H9 (cell line): ENCODE measurements around the gene PID1. TPM values are rescaled to one million over a fixed set of nuclear protein-coding genes. Genes with fewer than 3 reads are reported as not detected.

Experiments used
- DNase-seq: peaks from one replicate; pipeline ENCODE4 v3.0.0-alpha.2; 2017
- H2AFZ ChIP-seq: one replicate; pipeline ENCODE4 v1.6.1; 2013; ENCODE audit warnings: mild to moderate bottlenecking, low read length, control low read depth, moderate library complexity
- H2AK5ac ChIP-seq: 2 replicates; pipeline ENCODE4 v1.6.1; 2013; ENCODE audit warnings: low read length, control low read depth, mixed read lengths; ENCODE audit not compliant: insufficient read length
- H2BK120ac ChIP-seq: one replicate; pipeline ENCODE4 v1.6.1; 2013; ENCODE audit warnings: low read depth, mild to moderate bottlenecking, low read length, control low read depth, inconsistent platforms; ENCODE audit not compliant: poor library complexity, severe bottlenecking
- H2BK12ac ChIP-seq: 2 replicates; pipeline ENCODE4 v1.6.1; 2013; ENCODE audit warnings: low read length, control low read depth, mixed read lengths, low read depth; ENCODE audit not compliant: insufficient read length
- H2BK15ac ChIP-seq: 2 replicates; pipeline ENCODE4 v1.6.1; 2013; ENCODE audit warnings: low read depth, low read length, control low read depth
- H2BK20ac ChIP-seq: one replicate; pipeline ENCODE4 v1.6.1; 2013; ENCODE audit warnings: low read depth, mild to moderate bottlenecking, low read length, control low read depth, inconsistent platforms; ENCODE audit not compliant: poor library complexity, severe bottlenecking
- H2BK5ac ChIP-seq: 2 replicates; pipeline ENCODE4 v1.6.1; 2013; ENCODE audit warnings: low read length, control low read depth, mixed read lengths; ENCODE audit not compliant: insufficient read length
- H3K14ac ChIP-seq: 2 replicates; pipeline ENCODE4 v1.6.1; 2013; ENCODE audit warnings: low read length, control low read depth; ENCODE audit not compliant: insufficient read depth
- H3K18ac ChIP-seq: 2 replicates; pipeline ENCODE4 v1.6.1; 2013; ENCODE audit warnings: low read depth, mild to moderate bottlenecking, mixed read lengths, low read length, control low read depth; ENCODE audit not compliant: insufficient read length
- H3K23ac ChIP-seq: 2 replicates; pipeline ENCODE4 v1.6.1; 2013; ENCODE audit warnings: low read length, control low read depth, mixed read lengths, low read depth; ENCODE audit not compliant: insufficient read length
- H3K23me2 ChIP-seq: 2 replicates; pipeline ENCODE4 v1.6.1; 2013; ENCODE audit warnings: low read depth, mild to moderate bottlenecking, mixed read lengths, low read length, control low read depth; ENCODE audit not compliant: insufficient read length, poor library complexity, severe bottlenecking
- H3K27ac ChIP-seq: 2 replicates; pipeline ENCODE4 v1.5.1; 2013; ENCODE audit warnings: low read length, control low read depth, mixed read lengths, low read depth; ENCODE audit not compliant: insufficient read length
- H3K27me3 ChIP-seq: 2 replicates; pipeline ENCODE4 v1.6.1; 2013; ENCODE audit warnings: low read length, control low read depth, inconsistent platforms; ENCODE audit not compliant: insufficient read depth
- H3K4ac ChIP-seq: 2 replicates; pipeline ENCODE4 v1.6.1; 2013; ENCODE audit warnings: low read depth, mild to moderate bottlenecking, control low read depth, inconsistent platforms, low read length, moderate library complexity
- H3K4me1 ChIP-seq: 2 replicates; pipeline ENCODE4 v1.6.1; 2013; ENCODE audit warnings: low read length, control low read depth, inconsistent platforms; ENCODE audit not compliant: insufficient read depth
- H3K4me2 ChIP-seq: 2 replicates; pipeline ENCODE4 v1.6.1; 2013; ENCODE audit warnings: low read length, control low read depth, mixed read lengths; ENCODE audit not compliant: insufficient read length, insufficient read depth
- H3K56ac ChIP-seq: 2 replicates; pipeline ENCODE4 v1.6.1; 2013; ENCODE audit warnings: low read depth, mild to moderate bottlenecking, mixed read lengths, low read length, control low read depth; ENCODE audit not compliant: insufficient read length
- H3K79me1 ChIP-seq: 2 replicates; pipeline ENCODE4 v1.6.1; 2013; ENCODE audit warnings: low read depth, mild to moderate bottlenecking, moderate library complexity, low read length, control low read depth, inconsistent platforms; ENCODE audit not compliant: insufficient read depth, poor library complexity, severe bottlenecking
- H3K79me2 ChIP-seq: 2 replicates; pipeline ENCODE4 v1.6.1; 2013; ENCODE audit warnings: low read length, control low read depth, inconsistent platforms; ENCODE audit not compliant: insufficient read depth
- H3K9ac ChIP-seq: 2 replicates; pipeline ENCODE4 v1.6.1; 2013; ENCODE audit warnings: low read length, control low read depth, mixed read lengths; ENCODE audit not compliant: insufficient read length; ENCODE audit errors: extremely low read depth
- H3K9me3 ChIP-seq: one replicate; pipeline ENCODE4 v1.6.1; 2013; ENCODE audit warnings: low read depth, low read length, inconsistent platforms; ENCODE audit not compliant: control insufficient read depth
- H3T11ph ChIP-seq: one replicate; pipeline ENCODE4 v1.6.1; 2013; ENCODE audit warnings: mild to moderate bottlenecking, low read length, control low read depth, inconsistent platforms
- H4K20me1 ChIP-seq: one replicate; pipeline ENCODE4 v1.6.1; 2013; ENCODE audit not compliant: control insufficient read depth, insufficient read length, insufficient read depth
- H4K5ac ChIP-seq: 2 replicates; pipeline ENCODE4 v1.6.1; 2013; ENCODE audit warnings: low read depth, mild to moderate bottlenecking, mixed read lengths, low read length, control low read depth; ENCODE audit not compliant: insufficient read length
- H4K8ac ChIP-seq: replicated peaks from 2 replicates; pipeline ENCODE4 v1.6.1; 2013; ENCODE audit warnings: low read length, control low read depth, mixed read lengths, low read depth; ENCODE audit not compliant: insufficient read length
- H4K91ac ChIP-seq: 2 replicates; pipeline ENCODE4 v1.6.1; 2013; ENCODE audit warnings: low read depth, mild to moderate bottlenecking, moderate library complexity, mixed read lengths, low read length, control low read depth; ENCODE audit not compliant: insufficient read length
- H3K27ac Mint-ChIP-seq, 3 experiments: 2 replicates in 2 of 3; 3 replicates in 1 of 3; pipeline ENCODE4 v1.8.0; 2020 to 2021; ENCODE audit warnings: mixed read lengths in 3 of 3, mild to moderate bottlenecking in 1 of 3, moderate library complexity in 1 of 3
- H3K27me3 Mint-ChIP-seq: 2 replicates; pipeline ENCODE4 v1.8.0; 2021; ENCODE audit warnings: low read depth, mild to moderate bottlenecking, moderate library complexity, mixed read lengths
- H3K36me3 Mint-ChIP-seq, 3 experiments: 2 replicates in 2 of 3; 3 replicates in 1 of 3; pipeline ENCODE4 v1.8.0; 2020 to 2021; ENCODE audit warnings: low read depth in 3 of 3, mixed read lengths in 3 of 3; ENCODE audit not compliant: insufficient read depth in 1 of 3
- H3K4me1 Mint-ChIP-seq, 2 experiments: 2 replicates each; pipeline ENCODE4 v1.8.0; 2020; ENCODE audit warnings: mixed read lengths in 2 of 2
- H3K4me3 Mint-ChIP-seq, 2 experiments: 2 replicates in 1 of 2; 3 replicates in 1 of 2; pipeline ENCODE4 v1.8.0; 2020 to 2021; ENCODE audit warnings: mild to moderate bottlenecking in 2 of 2, mixed read lengths in 2 of 2, moderate library complexity in 1 of 2
- H3K9me3 Mint-ChIP-seq, 2 experiments: 2 replicates in 1 of 2; 3 replicates in 1 of 2; pipeline ENCODE4 v1.8.0; 2020; ENCODE audit warnings: mild to moderate bottlenecking in 2 of 2, mixed read lengths in 2 of 2, moderate library complexity in 1 of 2
- CTCF ChIP-seq: fragments of 200-600 bp; sonication (generic); conservative IDR thresholded peaks from 3 replicates; pipeline ENCODE4 v1.8.0; 2021; ENCODE audit warnings: antibody characterized with exemption, mild to moderate bottlenecking
- WGBS: extraction: QIAGEN DNeasy Blood & Tissue Kit; methylation state at CpG from one replicate; pipeline ENCODE4 v1.1.7; 2013; ENCODE audit warnings: missing lambda C conversion rate, low lambda C conversion rate, mixed read lengths; ENCODE audit not compliant: insufficient read length; ENCODE audit errors: extremely low coverage; 5-methylcytosine and 5-hydroxymethylcytosine counted together
- total RNA-seq: library from RNA; stranded (reverse); gene quantifications from 2 replicates; pipeline ENCODE4 v1.2.1, GENCODE V29; 2021

The PID1 gene
- total RNA-seq, 1 experiment from 2014 or later, result 1.4 TPM

- Histone ChIP-seq H2BK120ac (no peak overlapping the region), H3K4me1 (no peaks in the 10 kb centered on the region), H2AK5ac (no peak overlapping the region), H2BK15ac (no peak overlapping the region), H2BK12ac (no peak overlapping the region), H2BK20ac (no peak overlapping the region), H3K4me2 (no peak overlapping the region), H2AFZ (no peak overlapping the region), H3K18ac (no peak overlapping the region), H4K91ac (no peak overlapping the region), H2BK5ac (no peak overlapping the region), H3K9me3 (no peaks in the 10 kb centered on the region), H4K20me1 (no peaks in the 10 kb centered on the region), H4K5ac (no peak overlapping the region), H3K9ac (no peak overlapping the region), H3K56ac (no peak overlapping the region), H4K8ac (no peak overlapping the region), H3K79me2 (no peaks in the 10 kb centered on the region), H3T11ph (no peak overlapping the region), H3K14ac (no peak overlapping the region), H3K27me3 (no peaks in the 10 kb centered on the region), H3K79me1 (no peaks in the 10 kb centered on the region), H3K23me2 (no peaks in the 10 kb centered on the region), H3K4ac (no peak overlapping the region), H3K23ac (no peak overlapping the region), H3K27ac (no peak overlapping the region)
- no peak overlapping the region for H3K4me3 Mint-ChIP-seq
- H3K4me1 Mint-ChIP-seq, result peaks cover 8 to 9% of the 10 kb centered on the region in 2 experiments; a peak in 2 of 4 replicates
- H3K9me3 Mint-ChIP-seq, result no peaks in the 10 kb centered on the region; a peak in 1 of 5 replicates
- DNase-seq, result no peak
- WGBS, result no CpG with 5 or more reads among the region's 3 CpGs
- H3K36me3 Mint-ChIP-seq, result no peaks in the 10 kb centered on the region
- H3K27ac Mint-ChIP-seq, result no peak overlapping the region
- H3K27me3 Mint-ChIP-seq, result no peaks in the 10 kb centered on the region
- no peak for TF ChIP-seq CTCF
Measured at GRCh38 chr2:229059331-229060033, 211.6 kb downstream of the PID1 start.
